A172 (cell line): Measurements from ENCODE around the gene FOXL1. TPM values are rescaled to one million over a fixed set of nuclear protein-coding genes. Genes with fewer than 3 reads are reported as not detected.

Experiments
- DNase-seq: peaks from one replicate; pipeline ENCODE4 v3.0.0-alpha.2; 2015; ENCODE audit warnings: low spot score
- total RNA-seq: library from RNA; depleted of rRNA; stranded (reverse); fragments of >200 nt; shearing (Covaris generic); gene quantifications from 2 replicates; pipeline ENCODE4 v1.2.3, GENCODE V29; 2014

Gene FOXL1
- total RNA-seq, 1 experiment from 2014 or later: 7.6 TPM

DNA sequence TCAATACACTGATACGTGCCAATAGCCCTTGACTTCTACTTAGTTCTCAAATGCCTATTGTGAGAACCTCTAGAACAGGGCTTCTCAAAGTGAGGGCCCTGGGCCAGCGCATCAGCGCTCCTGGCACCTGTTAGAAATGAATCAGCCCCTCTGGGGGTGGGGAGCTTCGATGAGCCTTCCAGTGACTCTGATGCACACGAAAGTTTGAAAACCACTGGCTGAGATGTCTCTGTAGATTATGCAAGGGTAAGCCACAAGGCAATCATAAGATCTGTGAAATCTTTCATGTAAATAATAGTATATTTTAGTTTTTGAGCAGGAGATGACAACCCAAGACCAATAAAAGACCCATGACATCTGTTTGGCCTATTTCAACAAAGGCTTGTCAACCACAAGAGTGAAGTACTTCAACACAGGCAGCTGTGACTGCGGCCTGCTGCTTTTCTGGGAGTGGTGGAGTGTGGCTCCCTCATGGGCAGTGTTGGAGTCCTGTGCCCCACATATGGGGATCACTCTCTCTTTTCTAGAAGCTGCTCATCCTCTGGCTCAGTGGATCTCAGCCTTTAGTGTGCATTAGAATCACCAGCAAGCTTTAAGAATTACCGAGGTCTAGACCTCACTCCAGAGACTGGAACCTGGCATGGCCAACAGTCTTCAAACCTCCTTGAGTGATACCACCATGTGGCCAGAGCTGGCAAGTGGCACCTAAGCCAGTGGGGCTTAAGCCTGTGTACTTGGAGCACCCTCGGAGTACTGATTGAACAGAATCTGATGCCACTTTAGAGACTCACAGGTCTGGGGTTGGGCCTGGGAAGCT lies 29.1 kb upstream of the FOXL1 start:
- no peak for DNase-seq

- DNase-seq: no peak
Measured at GRCh38 chr16:86549893-86550190, 28.5 kb upstream of the FOXL1 start.

DNA sequence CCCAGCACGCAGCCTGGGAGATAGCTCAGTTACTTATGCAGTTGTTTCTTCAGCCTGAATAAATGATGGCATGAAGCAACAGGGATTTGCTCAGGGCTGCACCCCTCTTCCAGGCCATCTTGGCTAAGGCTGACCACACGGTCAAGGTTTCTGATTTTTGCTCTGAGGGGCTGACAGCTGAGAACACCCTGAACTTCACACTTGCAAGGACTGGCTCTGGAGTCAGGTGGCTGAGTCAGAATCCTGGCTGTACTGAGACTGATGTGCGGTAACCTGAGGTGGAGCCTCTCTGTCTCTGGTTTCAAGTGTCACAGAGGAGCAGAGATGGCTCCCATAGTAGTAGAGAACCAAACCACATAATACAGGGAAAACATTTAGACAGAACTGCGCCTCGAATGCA lies 28.1 kb upstream of the FOXL1 start:
- DNase-seq: no peak

- no peak for DNase-seq
Measured at GRCh38 chr16:86553356-86553755, 25.0 kb upstream of the FOXL1 start.

DNA sequence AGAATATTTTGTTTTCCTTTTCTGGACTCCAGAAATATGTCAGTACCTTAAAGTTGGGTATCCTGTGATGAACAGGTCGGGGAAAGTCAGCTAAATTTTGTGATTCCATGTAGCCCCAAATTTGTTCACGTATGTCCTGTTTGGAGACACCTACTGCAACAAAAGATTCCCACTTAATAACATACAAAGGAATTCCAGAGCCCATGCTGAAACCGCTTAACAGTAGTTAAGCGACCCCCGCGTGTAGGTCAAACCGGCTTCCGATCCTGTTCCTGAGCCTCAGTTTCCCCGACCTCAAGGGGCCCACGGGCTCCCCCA lies 23.8 kb upstream of the FOXL1 start:
- no peak for DNase-seq

DNA sequence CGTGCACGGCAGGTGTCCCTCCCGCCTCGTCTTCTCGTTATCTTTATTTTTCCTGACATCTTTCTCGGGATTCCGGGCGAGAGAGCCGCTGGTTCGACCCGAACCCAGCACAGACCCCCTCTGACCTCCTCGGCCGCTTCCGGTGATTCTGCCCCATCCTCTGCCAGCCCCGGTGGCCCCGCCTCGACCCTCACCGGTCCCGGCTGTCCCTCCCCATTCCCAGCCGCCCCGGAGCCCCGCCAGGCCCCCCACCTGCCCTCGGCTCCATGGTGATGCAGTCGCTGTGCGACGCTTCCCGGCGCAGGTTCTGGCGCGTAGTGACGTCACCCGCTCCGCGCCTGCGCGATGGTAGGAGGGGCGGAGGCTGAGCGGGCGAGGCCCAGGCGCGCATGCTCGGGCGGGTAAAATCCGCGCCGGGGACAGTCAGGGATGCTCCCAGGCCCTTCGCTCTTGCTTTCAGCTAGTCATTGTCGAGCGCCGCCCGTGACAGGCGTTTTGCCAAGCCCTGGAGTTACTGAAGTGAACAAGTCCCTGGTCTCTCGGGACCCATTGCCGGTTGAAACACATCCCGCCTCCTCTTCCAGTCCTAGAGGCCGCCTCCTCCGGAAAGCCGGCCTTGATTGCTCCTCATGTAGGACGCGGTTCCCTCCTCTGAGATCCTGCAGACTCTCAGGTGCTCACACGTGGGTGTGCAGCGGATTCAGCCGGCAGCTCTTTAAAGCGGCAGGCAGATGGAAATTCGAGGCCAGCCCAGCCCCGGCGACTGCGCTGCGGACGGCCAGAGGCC lies 23.2 kb upstream of the FOXL1 start, which contains the start of gene MTHFSD:
Gene MTHFSD, minus strand, starts transcription at position 319 of the 787 bp plus-strand sequence. Its CDS starts 51 bp downstream, at position 268.
- DNase-seq: peak; percentile 84

DNA sequence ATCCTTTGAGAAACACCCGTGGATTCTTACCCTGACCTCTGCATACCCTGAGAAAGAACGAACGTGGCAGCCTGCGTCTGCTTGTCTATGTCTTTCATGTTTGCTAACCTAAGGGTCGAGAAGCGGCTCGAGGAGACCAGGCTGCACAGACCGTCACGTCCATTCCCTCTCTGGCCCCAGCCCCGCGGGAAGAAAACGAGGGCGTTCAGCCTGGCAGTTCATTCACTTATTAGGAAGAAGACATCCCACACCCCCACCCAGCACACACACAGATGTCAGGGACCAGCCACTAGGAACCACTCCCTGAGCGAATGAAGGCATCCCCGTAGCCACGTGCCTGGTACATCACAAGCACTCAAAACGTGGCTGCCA lies 22.7 kb upstream of the FOXL1 start:
- no peak for DNase-seq

GRCh38 chr16:86556576-86556975 lies 21.8 kb upstream of the FOXL1 start:
- no peak for DNase-seq

DNA sequence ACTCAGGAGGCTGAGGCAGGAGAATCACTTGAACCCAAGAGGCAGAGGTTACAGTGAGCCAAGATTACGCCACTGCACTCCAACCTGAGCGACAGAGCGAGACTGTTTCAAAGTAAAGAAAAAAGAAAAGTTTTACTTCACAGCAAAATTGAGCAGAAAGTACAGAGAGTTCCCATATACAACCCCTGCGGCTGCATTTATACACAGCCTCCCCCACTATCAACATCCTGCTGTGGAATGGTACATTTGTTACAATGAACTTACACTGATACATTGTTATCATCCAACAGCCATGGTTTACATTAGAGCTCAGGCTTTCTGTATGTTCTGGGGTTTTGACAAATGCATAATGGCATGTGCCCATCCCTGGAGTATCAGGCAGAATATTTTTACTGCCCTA lies 20.8 kb upstream of the FOXL1 start:
- no peak for DNase-seq

- DNase-seq: no peak
Measured at GRCh38 chr16:86558355-86559193, 19.8 kb upstream of the FOXL1 start.

- DNase-seq: no peak
Measured at GRCh38 chr16:86559802-86560305, 18.5 kb upstream of the FOXL1 start.

DNA sequence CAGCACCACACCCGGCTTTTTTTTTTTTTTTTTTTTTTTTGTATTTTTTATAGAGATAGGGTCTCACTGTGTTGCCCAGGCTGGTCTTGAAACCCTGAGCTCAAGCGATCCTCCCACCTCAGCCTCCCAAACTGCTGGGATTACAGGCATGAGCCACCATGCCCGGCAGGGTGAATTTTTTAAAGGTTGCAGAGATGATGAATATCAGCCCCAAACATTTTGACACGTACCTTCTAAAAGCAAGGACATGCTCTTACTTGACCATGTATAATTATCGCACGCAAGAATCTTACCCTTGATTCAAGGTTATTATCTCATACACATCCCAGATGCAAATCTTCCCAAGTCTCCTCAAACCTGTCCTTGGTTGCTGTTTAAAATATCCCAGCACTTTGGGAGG lies 16.0 kb upstream of the FOXL1 start:
- no peak for DNase-seq

DNA sequence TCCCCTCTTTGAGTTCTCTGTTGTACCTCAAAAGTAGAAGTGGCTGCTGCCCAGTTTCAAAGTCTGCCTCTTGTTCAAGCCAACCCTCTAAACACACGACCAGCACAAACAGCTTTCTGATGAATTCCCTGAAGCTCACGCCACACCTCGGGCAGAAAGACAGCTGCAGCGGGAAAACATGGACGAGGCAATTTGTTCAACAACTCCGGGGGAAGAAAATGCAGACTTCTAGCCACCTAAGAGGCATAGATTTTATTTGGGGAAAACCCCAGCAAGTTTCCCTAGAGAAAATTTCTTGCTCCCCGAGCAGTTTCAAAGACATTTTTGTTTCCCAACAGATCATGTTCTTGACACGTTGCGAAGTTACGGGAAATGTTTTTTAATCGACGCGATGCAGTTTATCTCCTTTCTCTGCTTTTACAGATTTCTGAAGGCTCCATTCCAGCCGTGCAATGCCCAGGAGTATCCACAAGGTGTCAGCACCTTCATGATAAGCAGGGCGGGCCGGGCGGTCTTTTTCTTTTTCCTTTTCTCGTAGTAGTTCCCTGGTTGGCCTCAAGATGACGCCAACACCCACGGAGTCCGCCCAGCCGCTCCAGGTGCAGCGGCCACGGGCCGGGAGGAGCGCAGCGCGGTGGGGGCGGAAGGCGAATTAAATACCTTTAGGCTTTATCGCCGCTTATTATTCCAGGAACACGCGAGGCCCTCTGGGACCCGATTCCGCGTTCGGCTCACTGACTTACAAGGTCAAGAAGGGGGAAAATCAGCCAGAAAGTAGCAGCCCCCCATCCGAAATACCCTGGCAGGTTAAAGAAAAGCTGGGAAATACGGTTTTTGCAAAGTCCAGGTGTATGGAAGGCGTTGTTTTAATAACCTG lies 14.6 kb upstream of the FOXL1 start:
- peak; percentile 86 for DNase-seq

DNA sequence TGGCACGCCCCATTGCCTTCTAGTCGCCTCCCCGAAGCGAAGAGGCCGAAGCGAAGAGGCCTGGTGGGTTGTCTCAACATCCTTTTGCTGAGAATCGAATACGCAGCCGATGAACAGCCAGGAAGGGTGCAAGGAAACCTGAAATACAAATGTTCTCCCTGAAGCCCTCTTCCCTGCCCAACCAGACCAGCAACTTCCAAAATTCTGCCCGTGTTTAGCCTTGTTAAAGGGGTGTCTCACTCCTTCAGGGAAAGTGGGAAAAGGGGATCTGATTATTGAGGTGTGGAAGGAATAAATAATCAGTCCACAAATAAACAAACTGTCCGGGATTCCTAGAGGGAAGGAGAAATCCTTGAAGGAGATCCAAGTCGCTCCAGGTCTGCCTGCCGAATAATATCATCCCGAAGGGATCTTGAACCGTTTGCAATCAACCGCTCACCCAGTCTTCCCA lies 13.1 kb upstream of the FOXL1 start:
- DNase-seq: no peak

- DNase-seq: no peak
Measured at GRCh38 chr16:86565644-86566511, 12.5 kb upstream of the FOXL1 start.

DNA sequence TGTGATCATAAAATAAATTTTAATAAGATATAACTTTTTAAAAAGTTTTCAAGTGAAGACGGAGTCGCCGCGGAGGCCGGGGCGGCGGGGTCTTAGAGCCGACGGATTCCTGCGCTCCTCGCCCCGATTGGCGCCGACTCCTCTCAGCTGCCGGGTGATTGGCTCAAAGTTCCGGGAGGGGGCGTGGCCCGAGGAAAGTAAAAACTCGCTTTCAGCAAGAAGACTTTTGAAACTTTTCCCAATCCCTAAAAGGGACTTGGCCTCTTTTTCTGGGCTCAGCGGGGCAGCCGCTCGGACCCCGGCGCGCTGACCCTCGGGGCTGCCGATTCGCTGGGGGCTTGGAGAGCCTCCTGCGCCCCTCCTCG lies 11.8 kb upstream of the FOXL1 start, which contains the start of gene FOXC2:
Gene FOXC2, plus strand, starts transcription at position 229 of the 365 bp plus-strand sequence. CDS start 507 bp downstream, outside the sequence.
- DNase-seq: peak; percentile 74

DNA sequence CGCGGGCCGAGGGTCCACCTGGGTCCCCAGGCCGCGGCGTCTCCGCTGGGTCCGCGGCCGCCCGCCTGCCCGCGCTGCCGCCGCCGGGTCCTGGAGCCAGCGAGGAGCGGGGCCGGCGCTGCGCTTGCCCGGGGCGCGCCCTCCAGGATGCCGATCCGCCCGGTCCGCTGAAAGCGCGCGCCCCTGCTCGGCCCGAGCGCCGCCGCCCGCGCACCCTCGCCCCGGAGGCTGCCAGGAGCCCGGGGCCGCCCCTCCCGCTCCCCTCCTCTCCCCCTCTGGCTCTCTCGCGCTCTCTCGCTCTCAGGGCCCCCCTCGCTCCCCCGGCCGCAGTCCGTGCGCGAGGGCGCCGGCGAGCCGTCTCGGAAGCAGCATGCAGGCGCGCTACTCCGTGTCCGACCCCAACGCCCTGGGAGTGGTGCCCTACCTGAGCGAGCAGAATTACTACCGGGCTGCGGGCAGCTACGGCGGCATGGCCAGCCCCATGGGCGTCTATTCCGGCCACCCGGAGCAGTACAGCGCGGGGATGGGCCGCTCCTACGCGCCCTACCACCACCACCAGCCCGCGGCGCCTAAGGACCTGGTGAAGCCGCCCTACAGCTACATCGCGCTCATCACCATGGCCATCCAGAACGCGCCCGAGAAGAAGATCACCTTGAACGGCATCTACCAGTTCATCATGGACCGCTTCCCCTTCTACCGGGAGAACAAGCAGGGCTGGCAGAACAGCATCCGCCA lies 11.2 kb upstream of the FOXL1 start:
- no peak for DNase-seq

GRCh38 chr16:86567701-86568581 lies 10.4 kb upstream of the FOXL1 start:
- no peak for DNase-seq
